Fibroblast of lung (primary cell): ENCODE measurements around the gene IDE. TPM values are rescaled to one million over a fixed set of nuclear protein-coding genes. Genes with fewer than 3 reads are reported as not detected.

ENCODE experiments used
- DNase-seq, 2 donors: peaks; one replicate each; pipeline versions ENCODE4 v3.0.0 to v3.0.0-alpha.2; 2010; ENCODE audit warnings: low read depth in 2 of 2
- H2AFZ ChIP-seq: 2 replicates; pipeline ENCODE4 v1.5.1; 2012; ENCODE audit warnings: low read length, control low read depth, inconsistent platforms
- H3K27ac ChIP-seq: 2 replicates; pipeline ENCODE4 v1.5.1; 2011; ENCODE audit warnings: low read length, control low read depth; ENCODE audit not compliant: insufficient read depth
- H3K27me3 ChIP-seq: 2 replicates; pipeline ENCODE4 v1.5.1; 2011; ENCODE audit warnings: mild to moderate bottlenecking, low read length; ENCODE audit not compliant: control insufficient read depth, insufficient read depth
- H3K36me3 ChIP-seq: 2 replicates; pipeline ENCODE4 v1.5.1; 2011; ENCODE audit warnings: low read length; ENCODE audit not compliant: control insufficient read depth, insufficient read depth
- H3K4me1 ChIP-seq: 2 replicates; pipeline ENCODE4 v1.5.1; 2011; ENCODE audit warnings: low read length; ENCODE audit not compliant: control insufficient read depth, insufficient read depth; ENCODE audit errors: extremely low read depth
- H3K4me2 ChIP-seq: 2 replicates; pipeline ENCODE4 v1.5.1; 2011; ENCODE audit warnings: low read length, control low read depth; ENCODE audit not compliant: insufficient read depth; ENCODE audit errors: extremely low read depth
- H3K4me3 ChIP-seq, 4 experiments: fragments of 200-600 bp in 1 of 4; sonication (generic) in 1 of 4; replicated peaks in 1 of 4; 2 replicates each; pipeline ENCODE4 v1.5.1; 2011 to 2016; ENCODE audit warnings: low read length in 4 of 4, low read depth in 3 of 4, mild to moderate bottlenecking in 3 of 4, control low read depth in 2 of 4, inconsistent platforms in 1 of 4, mixed read lengths in 1 of 4; ENCODE audit not compliant: insufficient read depth in 1 of 4; ENCODE audit errors: control extremely low read depth in 1 of 4
- H3K79me2 ChIP-seq: 2 replicates; pipeline ENCODE4 v1.5.1; 2012; ENCODE audit warnings: mild to moderate bottlenecking, low read length, inconsistent platforms; ENCODE audit not compliant: control insufficient read depth, insufficient read depth
- H3K9ac ChIP-seq: 2 replicates; pipeline ENCODE4 v1.5.1; 2011; ENCODE audit warnings: mild to moderate bottlenecking, low read length, control low read depth; ENCODE audit not compliant: insufficient read depth
- H3K9me3 ChIP-seq: 2 replicates; pipeline ENCODE4 v1.5.1; 2012; ENCODE audit warnings: low read depth, low read length; ENCODE audit not compliant: control insufficient read depth, insufficient read depth
- H4K20me1 ChIP-seq: 2 replicates; pipeline ENCODE4 v1.5.1; 2011; ENCODE audit warnings: low read length; ENCODE audit not compliant: control insufficient read depth, insufficient read depth; ENCODE audit errors: extremely low read depth
- CTCF ChIP-seq, 2 donors: IDR thresholded peaks in 1 of 2; conservative IDR thresholded peaks in 1 of 2; 1 replicate in 1 of 2; 2 replicates in 1 of 2; pipeline ENCODE4 v1.5.1; 2011 to 2012; ENCODE audit warnings: low read length in 2 of 2, control low read depth in 1 of 2, inconsistent platforms in 1 of 2, low read depth in 1 of 2, mild to moderate bottlenecking in 1 of 2
- EZH2 ChIP-seq: IDR thresholded peaks from 2 replicates; pipeline ENCODE4 v1.5.1; 2012; ENCODE audit warnings: low read length, control low read depth, mild to moderate bottlenecking; ENCODE audit errors: missing control alignments
- polyA plus RNA-seq, 2 donors: library from polyadenylated mRNA; depleted of rRNA in 1 of 2; stranded (reverse) in 1 of 2; unstranded in 1 of 2; fragments of >200 nt; gene quantifications; 2 replicates each; pipeline ENCODE4 v1.2.1, GENCODE V29; 2011 to 2012; ENCODE audit warnings: missing spikeins in 1 of 2
- total RNA-seq: library from RNA; depleted of rRNA; stranded (reverse); fragments of >200 nt; gene quantifications from 2 replicates; pipeline ENCODE4 v1.2.1, GENCODE V29; 2014

IDE gene
- total and polyA plus RNA-seq, 2 donors (not counting 1 experiment from before 2014, with no cell fraction given) = 21.3 to 24.5 TPM

GRCh38 chr10:92475357-92475868 is 98.5 kb downstream of the IDE start:
- H3K4me2 ChIP-seq = no peak overlapping the region
- H3K4me3 ChIP-seq = no peak overlapping the region
- no peak overlapping the region for H3K9ac ChIP-seq
- no peaks in the 10 kb centered on the region for H4K20me1 ChIP-seq
- no peak overlapping the region for H2AFZ ChIP-seq
- H3K27ac ChIP-seq = no peak overlapping the region
- no peak for DNase-seq
- no peaks in the 10 kb centered on the region for H3K36me3 ChIP-seq
- H3K27me3 ChIP-seq = no peaks in the 10 kb centered on the region
- H3K9me3 ChIP-seq = no peaks in the 10 kb centered on the region
- TF ChIP-seq CTCF (conservative IDR thresholded peaks at IDR 0.05 in 1 of 2, IDR thresholded peaks at IDR 0.05 in 1 of 2; ENCODE audit: low read depth in 1 of 2, low read length in 2 of 2) = no peak
- H3K79me2 ChIP-seq = no peaks in the 10 kb centered on the region
- H3K4me1 ChIP-seq = no peaks in the 10 kb centered on the region

GRCh38 chr10:92470026-92470425 is 103.9 kb downstream of the IDE start:
- H3K79me2 ChIP-seq = no peaks in the 10 kb centered on the region
- H3K27ac ChIP-seq = no peak overlapping the region
- H3K36me3 ChIP-seq = no peaks in the 10 kb centered on the region
- no peak for DNase-seq
- TF ChIP-seq EZH2 (no peak), CTCF (conservative IDR thresholded peaks at IDR 0.05 in 1 of 2, IDR thresholded peaks at IDR 0.05 in 1 of 2; ENCODE audit: low read depth in 1 of 2, low read length in 2 of 2) (no peak)
- H2AFZ ChIP-seq = no peak overlapping the region
- no peak overlapping the region for H3K4me3 ChIP-seq
- no peaks in the 10 kb centered on the region for H3K9me3 ChIP-seq
- H3K4me1 ChIP-seq = no peaks in the 10 kb centered on the region
- H3K9ac ChIP-seq = no peak overlapping the region
- no peak overlapping the region for H3K4me2 ChIP-seq
- no peaks in the 10 kb centered on the region for H3K27me3 ChIP-seq
- H4K20me1 ChIP-seq = no peaks in the 10 kb centered on the region

- no peak overlapping the region for H3K4me3 ChIP-seq
- H3K4me1 ChIP-seq = no peaks in the 10 kb centered on the region
- no peaks in the 10 kb centered on the region for H3K9me3 ChIP-seq
- H3K27me3 ChIP-seq = no peaks in the 10 kb centered on the region
- H3K27ac ChIP-seq = no peak overlapping the region
- H3K9ac ChIP-seq = no peak overlapping the region
- no peaks in the 10 kb centered on the region for H4K20me1 ChIP-seq
- H3K79me2 ChIP-seq = no peaks in the 10 kb centered on the region
- no peak overlapping the region for H3K4me2 ChIP-seq
- TF ChIP-seq EZH2 (no peak), CTCF (conservative IDR thresholded peaks at IDR 0.05 in 1 of 2, IDR thresholded peaks at IDR 0.05 in 1 of 2; ENCODE audit: low read depth in 1 of 2, low read length in 2 of 2) (no peak)
- H3K36me3 ChIP-seq = peaks cover 3% of the 10 kb centered on the region
- no peak for DNase-seq
- H2AFZ ChIP-seq = no peak overlapping the region
Measured at GRCh38 chr10:92464364-92464763, 109.5 kb downstream of the IDE start.
